GM18520 (cell line): ENCODE measurements around the gene SLCO2B1.

ENCODE experiments used
- ATAC-seq: cut with Tn5 transposase; IDR thresholded peaks from one replicate; pipeline ENCODE4 v1.9.1; 2021; ENCODE audit not compliant: unreplicated experiment

SLCO2B1 gene

GRCh38 chr11:75144716-75145014 lies 6.2 kb upstream of the SLCO2B1 start:
- ATAC-seq = no peak

GRCh38 chr11:75145196-75145971 lies 5.5 kb upstream of the SLCO2B1 start:
- no peak for ATAC-seq

- no peak for ATAC-seq
Observed at GRCh38 chr11:75145972-75146519, 4.9 kb upstream of the SLCO2B1 start.

- ATAC-seq = no peak
Observed at GRCh38 chr11:75146711-75147110, 4.2 kb upstream of the SLCO2B1 start.

- no peak for ATAC-seq
Observed at GRCh38 chr11:75147191-75147874, 3.6 kb upstream of the SLCO2B1 start.

- no peak for ATAC-seq
Observed at GRCh38 chr11:75147875-75148263, 3.0 kb upstream of the SLCO2B1 start.

- ATAC-seq = no peak
Observed at GRCh38 chr11:75148436-75148983, 2.4 kb upstream of the SLCO2B1 start.

- ATAC-seq = no peak
Observed at GRCh38 chr11:75149766-75150465, 991 bp upstream of the SLCO2B1 start.

GRCh38 chr11:75151346-75152047 lies 590 bp downstream of the SLCO2B1 start:
- no peak for ATAC-seq

- no peak for ATAC-seq
Observed at GRCh38 chr11:75152090-75152489, 1.2 kb downstream of the SLCO2B1 start.

- no peak for ATAC-seq
Observed at GRCh38 chr11:75152651-75153427, 1.9 kb downstream of the SLCO2B1 start.

- ATAC-seq = no peak
Observed at GRCh38 chr11:75154646-75155569, 4.0 kb downstream of the SLCO2B1 start.

GRCh38 chr11:75155570-75156422 lies 4.9 kb downstream of the SLCO2B1 start:
- ATAC-seq = no peak

GRCh38 chr11:75158241-75158640 lies 7.3 kb downstream of the SLCO2B1 start:
- no peak for ATAC-seq

GRCh38 chr11:75158696-75159150 lies 7.8 kb downstream of the SLCO2B1 start:
- ATAC-seq = no peak

GRCh38 chr11:75159151-75159953 lies 8.4 kb downstream of the SLCO2B1 start:
- no peak for ATAC-seq

- no peak for ATAC-seq
Observed at GRCh38 chr11:75160220-75160757, 9.4 kb downstream of the SLCO2B1 start.
